GM18508 (cell line): Measurements from ENCODE around the gene CAMK2G.
"Not testable (repeated sequence)": the region's sequence is repeated elsewhere in the genome, so short reads cannot be mapped to it uniquely, and the experiment has no call there.

ENCODE experiments used
- ATAC-seq: cut with Tn5 transposase; IDR thresholded peaks from one replicate; pipeline ENCODE4 v1.9.1; 2021; ENCODE audit warnings: moderate number of reproducible peaks; ENCODE audit not compliant: insufficient read depth, unreplicated experiment

Gene CAMK2G

DNA sequence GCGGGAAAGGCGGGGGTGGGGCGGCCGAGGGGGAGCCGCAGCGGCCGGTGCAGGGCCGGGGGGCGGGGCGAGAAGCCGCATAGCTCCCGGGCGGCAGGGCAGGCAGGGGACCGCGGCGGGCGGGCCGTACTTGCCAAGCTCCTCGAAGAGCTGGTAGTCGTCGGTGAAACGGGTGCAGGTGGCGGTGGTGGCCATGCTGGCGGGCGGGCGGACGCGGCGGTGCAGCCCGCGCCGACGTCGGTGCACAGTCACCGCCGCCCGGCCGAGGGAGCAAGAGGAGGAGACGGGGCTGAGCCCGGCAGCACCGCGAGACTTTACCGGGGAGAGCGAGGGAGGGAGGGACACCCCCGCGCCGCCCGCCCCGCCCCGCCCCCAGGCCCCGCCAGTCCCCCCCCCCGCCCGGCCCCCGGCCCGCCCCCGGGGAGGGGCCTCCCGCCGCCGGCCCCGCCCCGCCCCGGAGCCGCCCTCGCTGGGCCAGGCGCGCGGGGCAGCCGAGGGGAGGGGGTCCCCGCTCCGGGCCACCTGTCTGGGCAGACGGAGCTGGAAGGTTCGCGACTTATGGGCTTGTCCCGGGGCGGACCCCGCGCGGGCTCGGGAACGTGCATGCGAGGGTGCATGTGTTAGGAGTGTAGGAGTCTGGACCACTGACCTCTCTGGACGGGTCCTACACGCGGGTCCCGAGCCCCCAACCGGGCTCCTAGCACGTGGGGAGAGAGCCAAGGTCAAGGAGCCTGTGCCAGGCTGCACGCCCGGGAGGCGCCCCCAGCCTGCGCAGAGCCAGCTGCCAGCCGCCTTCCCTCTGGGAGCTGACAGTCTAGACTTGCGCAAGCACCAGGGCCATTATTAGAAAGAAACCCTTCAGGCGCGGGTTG, at the start of gene CAMK2G:
TSS of gene CAMK2G (minus strand) at position 289 of the 872 bp plus-strand sequence. CDS start at position 195, 94 bp downstream.
- ATAC-seq: no peak

DNA sequence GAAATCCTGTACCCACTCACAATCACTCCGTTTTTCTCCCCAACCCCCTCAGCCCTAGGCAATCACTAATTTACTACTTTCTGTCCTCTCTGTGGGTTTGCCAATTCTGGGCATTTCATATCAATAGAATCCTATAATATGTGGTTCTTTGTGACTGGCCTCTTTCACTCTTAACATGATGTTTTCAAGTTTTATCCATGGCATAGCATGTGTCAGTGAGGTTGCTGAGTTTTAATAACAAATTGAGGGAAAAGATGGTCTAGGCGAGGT, 48.4 kb upstream of the CAMK2G start:
- no peak for ATAC-seq

DNA sequence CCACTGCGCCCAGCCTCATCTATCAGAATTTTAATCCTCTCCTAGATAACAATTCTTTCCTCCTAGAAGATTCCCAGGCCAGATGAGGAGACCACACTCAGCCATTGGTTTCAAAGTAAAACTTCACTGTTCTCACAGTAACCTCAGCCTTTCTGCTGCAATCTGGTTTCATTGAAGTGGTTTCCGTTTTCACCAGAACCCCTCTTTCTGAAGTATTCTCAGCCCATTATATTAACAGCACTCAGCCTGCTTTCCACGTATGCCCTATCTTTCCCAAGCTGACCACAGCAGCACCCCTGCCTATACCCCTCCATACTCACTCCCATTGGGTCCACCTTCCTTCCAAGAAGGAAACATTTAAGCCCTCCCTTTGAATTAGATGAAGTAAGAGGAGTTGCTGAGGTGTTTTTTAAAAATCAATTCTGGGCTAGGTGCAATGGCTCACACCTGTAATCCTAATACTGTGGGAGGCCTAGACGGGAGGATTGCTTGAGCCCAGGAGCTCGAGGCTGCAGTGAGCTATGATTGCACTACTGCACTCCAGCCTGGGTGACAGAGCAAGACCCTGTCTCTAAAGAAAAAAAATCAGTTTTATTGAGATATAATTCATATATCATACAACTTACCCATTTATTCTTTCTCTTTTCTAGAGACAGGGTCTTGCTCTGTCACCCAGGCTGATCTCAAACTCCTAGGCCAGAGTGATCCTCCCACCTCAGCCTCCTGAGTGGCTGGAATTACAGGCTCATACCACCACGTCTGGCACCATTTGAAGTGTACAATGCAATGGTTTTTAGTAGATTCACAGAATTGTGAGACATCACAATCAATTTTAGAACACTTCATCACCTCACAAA, 47.9 kb upstream of the CAMK2G start:
- ATAC-seq: no peak

DNA sequence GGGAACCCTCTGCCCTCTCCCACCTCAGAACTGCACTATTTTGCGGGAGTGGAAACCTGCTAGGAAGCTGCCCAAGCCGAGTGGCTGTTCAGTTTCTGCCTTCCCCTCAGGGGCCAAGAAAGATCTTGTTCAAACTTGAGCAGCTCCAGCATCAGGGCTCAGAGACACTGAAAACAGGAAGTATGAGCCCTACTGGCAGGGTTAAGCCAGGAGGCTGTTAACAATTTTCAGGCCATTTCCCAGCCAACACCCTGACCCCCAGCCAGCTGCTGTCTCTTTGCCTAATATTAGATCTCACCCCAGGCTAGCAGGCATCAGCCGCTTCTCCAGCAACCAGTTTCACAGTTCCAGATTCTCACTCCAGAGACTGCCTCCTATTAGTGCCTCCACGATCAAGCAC, 45.7 kb upstream of the CAMK2G start:
- no peak for ATAC-seq

DNA sequence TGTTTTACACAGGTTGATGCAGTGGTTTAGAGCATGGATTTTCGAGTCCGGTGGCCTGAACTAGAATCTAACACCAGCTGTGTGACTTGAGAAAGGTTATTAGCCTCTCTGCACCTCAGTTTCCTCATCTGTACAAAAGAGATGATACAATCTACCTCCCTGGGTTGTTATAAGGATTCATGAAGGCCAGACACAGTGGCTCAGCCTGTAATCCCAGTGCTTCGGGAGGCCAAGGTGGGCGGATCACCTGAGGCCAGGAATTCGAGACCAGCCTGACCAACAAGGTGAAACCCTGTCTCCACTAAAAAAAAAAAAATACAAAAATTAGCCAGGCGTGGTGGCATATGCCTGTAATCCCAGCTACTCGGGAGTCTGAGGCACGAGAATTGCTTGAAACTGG, 45.1 kb upstream of the CAMK2G start:
- ATAC-seq: not testable (repeated sequence)

DNA sequence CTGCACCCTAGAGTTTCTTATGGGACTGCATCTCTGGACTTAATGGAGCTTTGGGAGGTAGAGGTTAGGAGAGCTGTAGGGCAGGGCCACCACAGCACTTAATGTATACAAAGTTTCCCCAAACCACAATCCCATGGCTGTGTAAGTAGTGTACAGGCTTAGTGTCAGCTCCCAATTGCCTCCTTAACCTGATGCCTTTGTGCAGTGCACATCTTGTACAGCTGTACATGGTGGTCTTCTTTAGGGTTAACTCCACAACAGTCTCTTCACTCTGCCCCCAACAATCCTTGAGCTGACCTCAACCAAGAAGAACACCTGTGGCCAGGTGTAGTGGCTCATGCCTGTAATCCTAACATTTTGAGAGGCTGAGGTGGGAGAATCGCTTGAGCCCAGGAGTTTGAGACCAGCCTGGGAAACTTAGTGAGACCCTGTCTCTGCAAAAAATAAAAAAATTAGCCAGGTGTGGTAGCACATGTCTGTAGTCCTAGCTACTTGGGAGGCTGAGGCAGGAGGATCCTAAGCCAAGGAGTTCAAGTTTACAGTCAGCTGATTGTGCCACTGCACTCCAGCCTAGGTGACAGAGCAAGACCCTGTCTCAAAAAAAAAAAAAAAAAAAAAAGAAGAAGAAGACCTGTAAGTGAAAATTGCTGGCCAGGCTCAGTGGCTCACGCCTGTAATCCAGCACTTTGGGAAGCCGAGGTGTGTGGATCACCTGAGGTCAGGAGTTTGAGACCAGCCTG, 43.4 kb upstream of the CAMK2G start:
- ATAC-seq: no peak

DNA sequence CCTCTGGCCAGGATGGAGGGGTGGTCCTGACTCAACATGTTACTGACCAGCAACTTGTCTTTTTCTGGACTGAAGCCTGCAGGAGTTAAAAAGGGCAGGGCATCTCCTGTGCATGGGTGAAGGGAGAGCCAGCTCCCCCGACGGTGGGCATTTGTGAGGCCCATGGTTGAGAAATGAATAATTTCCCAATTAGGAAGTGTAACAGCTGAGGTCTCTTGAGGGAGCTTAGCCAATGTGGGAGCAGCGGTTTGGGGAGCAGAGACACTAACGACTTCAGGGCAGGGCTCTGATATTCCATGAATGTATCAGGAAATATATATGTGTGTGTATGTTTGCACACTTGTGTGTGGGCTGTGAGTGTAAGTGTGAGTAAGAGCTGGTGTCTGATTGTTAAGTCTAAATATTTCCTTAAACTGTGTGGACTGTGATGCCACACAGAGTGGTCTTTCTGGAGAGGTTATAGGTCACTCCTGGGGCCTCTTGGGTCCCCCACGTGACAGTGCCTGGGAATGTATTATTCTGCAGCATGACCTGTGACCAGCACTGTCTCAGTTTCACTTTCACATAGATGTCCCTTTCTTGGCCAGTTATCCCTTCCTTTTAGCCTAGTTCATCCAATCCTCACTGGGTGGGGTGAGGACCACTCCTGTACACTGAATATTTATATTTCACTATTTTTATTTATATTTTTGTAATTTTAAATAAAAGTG, 42.6 kb upstream of the CAMK2G start:
- no peak for ATAC-seq

DNA sequence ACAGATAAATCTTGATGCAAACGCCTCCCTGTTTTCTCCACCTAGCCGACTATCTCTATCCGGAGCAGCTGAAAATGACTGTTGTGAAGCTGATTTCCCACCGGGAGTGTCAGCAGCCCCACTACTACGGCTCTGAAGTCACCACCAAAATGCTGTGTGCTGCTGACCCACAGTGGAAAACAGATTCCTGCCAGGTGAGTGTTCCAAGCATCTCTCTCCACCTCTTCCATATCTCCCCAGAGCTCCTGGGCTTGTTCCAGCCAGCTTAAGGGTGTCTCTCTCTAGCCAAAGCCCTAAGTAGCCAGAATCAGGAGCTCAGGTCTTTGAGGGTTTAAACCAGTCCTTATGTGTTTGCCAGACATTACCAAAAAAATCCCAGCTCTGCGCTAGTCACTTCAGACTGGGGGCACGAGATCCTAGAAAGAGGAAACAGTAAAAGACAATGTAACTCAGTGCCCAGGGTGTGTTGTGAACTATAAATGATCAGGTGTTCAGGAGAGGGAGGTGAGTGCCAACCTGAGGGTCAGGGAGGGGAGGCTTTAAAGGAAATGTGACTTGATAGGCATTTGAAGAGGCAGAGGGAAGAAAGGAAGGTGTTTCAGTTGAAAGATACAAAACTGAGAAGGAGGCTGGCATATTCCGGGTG, 41.0 kb upstream of the CAMK2G start:
- ATAC-seq: no peak

DNA sequence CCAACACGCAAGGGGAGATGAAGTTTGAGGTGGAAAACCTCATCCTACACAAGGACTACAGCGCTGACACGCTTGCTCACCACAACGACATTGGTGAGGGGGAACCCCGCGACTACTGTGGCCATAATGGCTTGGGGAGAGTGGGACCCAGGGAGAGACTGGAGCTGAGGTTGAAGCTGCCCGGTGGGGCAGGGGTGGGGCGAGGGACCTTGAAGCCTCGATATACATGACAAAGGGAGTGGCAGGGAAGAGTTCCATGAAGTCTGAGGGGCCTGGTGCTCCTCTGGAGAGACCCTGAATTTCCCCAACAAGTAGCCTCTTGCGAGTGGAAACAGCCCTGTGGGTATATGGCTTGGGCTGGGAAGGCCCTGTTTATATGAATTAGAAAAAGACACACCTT, 39.7 kb upstream of the CAMK2G start:
- ATAC-seq: no peak

DNA sequence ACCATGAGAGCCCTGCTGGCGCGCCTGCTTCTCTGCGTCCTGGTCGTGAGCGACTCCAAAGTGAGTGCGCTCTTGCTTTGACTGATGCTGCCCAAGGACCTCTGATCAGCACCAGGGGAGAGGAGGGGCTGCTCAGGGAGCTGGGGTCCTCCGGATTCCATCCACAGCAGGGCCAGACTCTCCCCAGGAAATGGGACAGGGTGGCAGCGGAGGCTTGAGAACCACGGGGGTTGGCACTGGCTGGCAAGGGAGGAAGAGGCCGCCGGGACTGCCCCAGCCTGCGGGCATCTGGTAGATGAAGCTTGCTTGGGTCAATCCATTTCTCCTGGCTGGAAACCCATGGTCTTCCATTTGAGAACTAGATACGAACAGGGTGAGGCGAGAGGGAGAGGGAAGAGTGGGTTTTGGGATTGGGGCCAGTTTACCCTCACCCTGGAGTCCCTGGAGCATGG, 37.2 kb upstream of the CAMK2G start:
- ATAC-seq: no peak

DNA sequence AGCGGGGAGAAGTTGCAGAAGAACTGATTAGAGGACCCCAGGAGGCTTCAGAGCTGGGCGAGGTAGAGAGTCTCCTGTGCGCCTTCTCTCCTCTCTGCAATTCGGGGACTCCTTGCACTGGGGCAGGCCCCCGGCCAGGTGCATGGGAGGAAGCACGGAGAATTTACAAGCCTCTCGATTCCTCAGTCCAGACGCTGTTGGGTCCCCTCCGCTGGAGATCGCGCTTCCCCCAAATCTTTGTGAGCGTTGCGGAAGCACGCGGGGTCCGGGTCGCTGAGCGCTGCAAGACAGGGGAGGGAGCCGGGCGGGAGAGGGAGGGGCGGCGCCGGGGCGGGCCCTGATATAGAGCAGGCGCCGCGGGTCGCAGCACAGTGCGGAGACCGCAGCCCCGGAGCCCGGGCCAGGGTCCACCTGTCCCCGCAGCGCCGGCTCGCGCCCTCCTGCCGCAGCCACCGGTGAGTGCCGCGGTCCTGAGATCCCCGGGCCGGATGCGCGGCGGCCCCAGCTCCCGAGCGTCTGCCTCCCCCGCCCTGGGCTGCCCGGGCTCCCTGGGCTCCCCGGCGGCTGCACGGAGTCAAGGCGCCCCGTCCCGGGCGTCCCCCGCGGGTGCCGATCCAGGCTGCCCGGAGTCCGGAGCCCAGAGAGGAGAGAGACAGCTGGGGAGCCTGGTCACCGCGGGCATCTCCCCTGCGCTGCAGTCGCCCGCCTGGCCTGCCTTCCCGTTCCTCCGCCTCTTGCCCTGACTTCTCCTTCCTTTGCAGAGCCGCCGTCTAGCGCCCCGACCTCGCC, 36.6 kb upstream of the CAMK2G start, which contains the start of gene PLAU:
TSS of gene PLAU (plus strand) at position 369 of the 789 bp plus-strand sequence. CDS start 424 bp downstream, outside the sequence.
- ATAC-seq: no peak

DNA sequence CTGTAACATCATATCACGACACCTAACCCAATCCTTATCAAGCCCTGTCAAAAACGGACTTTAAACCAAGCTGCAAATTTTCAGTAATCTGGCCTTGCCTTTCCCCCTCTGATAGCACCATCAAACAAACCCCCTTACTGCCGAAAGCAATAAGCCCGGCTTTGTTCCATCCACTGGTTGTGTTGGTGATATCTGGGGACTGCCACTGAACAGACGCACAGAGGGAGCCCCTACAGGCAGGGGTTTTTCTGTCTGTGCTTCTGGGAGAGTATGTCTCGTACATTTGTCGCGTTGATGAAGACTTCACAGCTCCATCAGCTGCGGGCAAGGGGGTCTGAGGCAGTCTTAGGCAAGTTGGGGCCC, 36.0 kb upstream of the CAMK2G start:
- no peak for ATAC-seq

DNA sequence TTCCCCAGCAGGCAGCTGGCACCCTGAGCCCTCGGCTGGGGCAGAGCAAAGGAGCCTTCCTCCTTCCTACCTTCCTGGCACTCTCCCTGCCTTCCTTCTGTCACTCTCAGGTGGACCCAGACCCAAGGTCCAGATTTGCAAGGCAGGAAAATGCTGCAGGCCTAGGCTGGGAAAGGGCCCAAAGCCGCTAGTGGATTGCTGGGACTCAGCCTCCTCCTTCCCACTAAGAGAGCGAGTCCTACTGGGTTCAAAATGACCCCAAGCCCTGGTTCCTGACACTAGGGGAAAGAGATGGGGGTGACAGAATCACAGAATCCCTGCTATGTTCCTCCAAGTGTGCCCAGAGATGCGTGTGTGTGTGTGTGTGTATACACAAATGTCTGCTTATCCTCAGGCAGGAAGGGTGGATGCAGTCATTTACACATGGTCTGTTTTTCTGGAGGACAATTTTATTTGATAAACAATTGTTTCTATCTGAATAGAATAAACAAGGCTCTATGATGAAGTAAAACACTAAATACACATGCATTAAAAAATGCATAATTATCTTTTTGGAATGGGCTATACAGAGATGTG, 35.3 kb upstream of the CAMK2G start:
- no peak for ATAC-seq

DNA sequence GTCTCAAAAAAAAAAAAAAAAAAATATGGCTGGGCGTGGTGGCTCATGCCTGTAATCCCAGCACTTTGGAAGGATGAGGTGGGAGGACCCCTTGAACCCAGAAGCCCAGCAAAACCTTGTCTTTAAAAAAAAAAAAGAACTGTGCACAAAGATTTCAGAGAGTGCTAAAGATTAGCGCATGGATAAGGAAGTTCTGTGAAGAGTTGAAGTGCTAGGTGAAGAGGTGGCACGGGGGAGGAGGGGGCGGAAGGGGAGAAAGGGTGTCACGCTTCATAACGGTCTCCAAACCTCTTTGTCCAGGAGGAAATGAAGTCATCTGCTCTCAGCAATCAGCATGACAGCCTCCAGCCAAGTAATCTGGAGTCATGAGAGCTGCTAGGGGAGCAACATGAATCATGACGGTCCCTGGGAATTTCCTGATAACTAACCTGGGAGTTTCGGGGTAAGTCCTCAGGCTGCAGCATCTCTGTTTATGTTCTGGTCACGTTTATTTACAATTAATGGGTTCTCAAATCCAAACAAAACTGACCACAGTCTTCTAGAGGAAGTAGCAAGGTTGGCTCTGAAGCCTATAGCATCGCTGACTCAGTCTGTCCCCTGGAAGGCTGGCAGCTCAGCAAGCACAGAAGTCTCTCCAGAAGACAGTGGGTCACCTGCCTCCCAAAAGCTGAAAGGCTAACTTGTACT, 34.6 kb upstream of the CAMK2G start:
- no peak for ATAC-seq

DNA sequence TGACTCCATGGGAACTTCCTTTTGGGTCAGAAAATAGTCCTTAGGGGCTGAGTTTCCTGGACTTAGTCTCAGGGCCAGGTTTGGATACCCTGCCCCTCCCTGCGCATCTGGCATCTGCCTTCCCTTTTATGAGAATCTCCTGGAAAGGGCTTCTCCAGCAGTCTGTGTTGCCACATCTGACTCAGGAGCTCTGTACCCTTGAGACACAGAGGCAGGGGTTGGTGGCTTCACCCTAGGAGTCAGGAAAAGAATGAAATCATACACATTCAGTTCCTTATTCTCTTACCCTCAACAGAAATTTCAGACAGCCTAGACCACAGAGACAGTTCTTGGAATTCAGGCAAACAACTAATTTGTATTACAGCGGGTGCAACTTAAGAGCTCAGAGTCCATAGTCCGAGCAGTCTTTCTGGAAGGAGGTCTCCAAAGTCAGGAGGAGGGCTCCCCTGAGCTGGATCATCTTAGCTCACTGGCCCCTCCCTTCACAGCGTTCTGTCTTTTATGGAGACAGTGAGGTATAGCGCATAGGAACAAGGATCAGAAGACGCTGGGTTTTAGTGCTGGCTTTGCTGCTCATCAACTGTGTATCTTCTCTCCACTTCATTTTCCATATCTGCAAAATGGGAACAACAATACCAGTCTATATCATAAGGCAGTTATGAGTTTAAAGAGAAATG, 33.6 kb upstream of the CAMK2G start:
- ATAC-seq: no peak

DNA sequence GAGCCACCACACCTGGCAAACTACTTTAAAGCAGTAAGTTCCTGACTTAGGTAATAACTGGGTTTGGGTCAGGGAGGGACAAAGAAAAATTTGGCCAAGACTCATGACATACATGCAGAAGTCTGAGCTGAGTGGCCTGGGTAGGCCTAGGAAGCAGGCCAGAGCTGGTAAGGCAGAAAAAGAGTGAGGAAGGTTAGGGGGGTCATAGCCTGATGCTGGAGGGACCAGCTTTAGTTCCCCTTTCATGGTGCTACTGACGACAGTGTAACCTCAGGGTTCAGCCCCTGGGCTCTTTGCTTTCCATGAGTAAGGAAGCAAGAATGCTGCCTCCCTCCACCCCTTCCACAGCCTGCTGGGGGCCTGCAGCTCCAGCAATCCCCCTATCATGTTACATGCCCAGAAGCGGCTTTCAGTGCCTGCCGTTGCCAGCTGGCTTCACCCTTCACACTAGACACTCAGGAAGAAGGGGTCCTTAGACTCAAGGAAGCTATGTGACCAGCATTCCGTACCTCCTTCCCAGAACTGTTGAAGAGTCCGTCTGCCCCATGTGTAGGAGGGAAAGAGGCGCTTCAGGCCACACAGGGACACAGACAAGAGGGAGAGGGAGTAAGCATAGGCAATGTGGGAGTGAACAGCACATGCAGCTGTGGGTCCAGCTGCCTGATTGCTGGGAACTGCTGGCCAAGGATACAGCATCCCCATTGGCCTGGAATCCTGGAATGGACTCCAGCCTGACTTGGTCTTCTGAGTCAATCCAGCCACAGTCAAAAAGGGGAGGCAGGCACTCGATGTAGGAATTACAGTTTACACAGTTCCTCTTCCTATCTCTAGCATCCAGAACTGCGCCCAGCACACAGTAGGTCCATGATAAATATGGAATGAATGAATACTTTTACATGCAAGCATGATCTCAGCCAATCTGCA, 32.4 kb upstream of the CAMK2G start:
- ATAC-seq: no peak
